Glutamatergic neuron (in vitro differentiated cells): ENCODE data around the gene RBM18. TPM values are rescaled to one million over a fixed set of nuclear protein-coding genes. Genes with fewer than 3 reads are reported as not detected.
A peak's percentile ranks its signal among the peaks of the same experiment; 100 is the strongest.

Experiments
- DNase-seq: peaks from one replicate; pipeline ENCODE4 v3.0.0; 2022
- H3K27ac Mint-ChIP-seq: one replicate; pipeline ENCODE4 v1.8.0; 2020; ENCODE audit warnings: mild to moderate bottlenecking, mixed read lengths, inconsistent platforms; ENCODE audit not compliant: unreplicated experiment
- H3K27me3 Mint-ChIP-seq: one replicate; pipeline ENCODE4 v1.8.0; 2020; ENCODE audit warnings: mild to moderate bottlenecking, moderate library complexity, mixed read lengths, inconsistent platforms; ENCODE audit not compliant: unreplicated experiment
- H3K36me3 Mint-ChIP-seq: one replicate; pipeline ENCODE4 v1.8.0; 2020; ENCODE audit warnings: mild to moderate bottlenecking, mixed read lengths, inconsistent platforms; ENCODE audit not compliant: unreplicated experiment
- H3K4me1 Mint-ChIP-seq: one replicate; pipeline ENCODE4 v1.8.0; 2020; ENCODE audit warnings: mild to moderate bottlenecking, low read depth, mixed read lengths, inconsistent platforms; ENCODE audit not compliant: unreplicated experiment
- H3K4me3 Mint-ChIP-seq: one replicate; pipeline ENCODE4 v1.8.0; 2020; ENCODE audit warnings: mild to moderate bottlenecking, mixed read lengths, inconsistent platforms; ENCODE audit not compliant: unreplicated experiment
- H3K9me3 Mint-ChIP-seq: one replicate; pipeline ENCODE4 v1.8.0; 2020; ENCODE audit warnings: mild to moderate bottlenecking, moderate library complexity, mixed read lengths, inconsistent platforms; ENCODE audit not compliant: unreplicated experiment
- total RNA-seq: library from RNA; stranded (reverse); fragmentation: NEBNext Ultra II Directional; extraction: Animal tissue kit (Norgen Biotek cat#: 25700); gene quantifications from one replicate; pipeline ENCODE4 v1.2.1, GENCODE V29; 2021; ENCODE audit not compliant: unreplicated experiment
- TF ChIP-seq, protein P1 (sequence below): fragments of 200-600 bp; sonication (generic); IDR thresholded peaks from one replicate; pipeline ENCODE4 v1.5.0; 2021; ENCODE audit not compliant: partially characterized antibody, unreplicated experiment

The RBM18 gene
- total RNA-seq, 1 donor from 2014 or later: 27.3 TPM

DNA sequence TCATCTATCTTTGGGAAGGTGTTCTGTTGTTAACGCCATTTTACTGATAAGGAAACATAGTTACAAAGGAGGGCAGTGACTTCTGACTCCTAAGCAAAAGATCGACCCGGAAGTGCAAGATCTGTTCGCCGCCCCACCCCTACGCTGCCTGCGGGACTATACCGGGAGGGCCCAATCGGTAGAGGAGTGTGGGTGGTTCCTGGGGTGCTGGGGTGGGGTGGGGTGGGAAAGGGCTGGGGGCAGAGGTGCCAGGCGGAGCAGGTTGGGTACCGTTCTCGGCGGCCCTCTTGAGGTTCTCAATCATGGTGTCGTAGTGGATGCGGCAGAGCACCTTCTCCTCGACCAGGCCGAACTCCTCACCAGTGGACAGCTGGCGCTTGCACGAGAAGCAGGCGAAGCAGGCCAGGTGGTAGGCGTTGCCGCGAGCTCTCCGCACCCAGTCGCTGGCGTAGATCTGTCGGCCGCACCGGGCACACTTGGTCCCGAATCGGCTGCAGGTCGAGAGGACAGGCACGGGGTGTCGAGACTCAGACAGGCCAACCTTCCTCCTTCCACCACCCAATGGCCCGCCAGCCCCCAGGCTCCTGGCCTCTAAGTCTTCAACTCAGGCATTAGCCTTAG lies 47.7 kb downstream of the RBM18 start:
- no peak for DNase-seq
- Mint-ChIP-seq H3K27ac (no peak overlapping the region), H3K27me3 (peaks cover 42% of the 10 kb centered on the region), H3K4me1 (peaks cover 18% of the 10 kb centered on the region), H3K9me3 (peaks cover 17% of the 10 kb centered on the region), H3K4me3 (no peak overlapping the region), H3K36me3 (peaks cover 10% of the 10 kb centered on the region)
- TF ChIP-seq, protein P1, sequence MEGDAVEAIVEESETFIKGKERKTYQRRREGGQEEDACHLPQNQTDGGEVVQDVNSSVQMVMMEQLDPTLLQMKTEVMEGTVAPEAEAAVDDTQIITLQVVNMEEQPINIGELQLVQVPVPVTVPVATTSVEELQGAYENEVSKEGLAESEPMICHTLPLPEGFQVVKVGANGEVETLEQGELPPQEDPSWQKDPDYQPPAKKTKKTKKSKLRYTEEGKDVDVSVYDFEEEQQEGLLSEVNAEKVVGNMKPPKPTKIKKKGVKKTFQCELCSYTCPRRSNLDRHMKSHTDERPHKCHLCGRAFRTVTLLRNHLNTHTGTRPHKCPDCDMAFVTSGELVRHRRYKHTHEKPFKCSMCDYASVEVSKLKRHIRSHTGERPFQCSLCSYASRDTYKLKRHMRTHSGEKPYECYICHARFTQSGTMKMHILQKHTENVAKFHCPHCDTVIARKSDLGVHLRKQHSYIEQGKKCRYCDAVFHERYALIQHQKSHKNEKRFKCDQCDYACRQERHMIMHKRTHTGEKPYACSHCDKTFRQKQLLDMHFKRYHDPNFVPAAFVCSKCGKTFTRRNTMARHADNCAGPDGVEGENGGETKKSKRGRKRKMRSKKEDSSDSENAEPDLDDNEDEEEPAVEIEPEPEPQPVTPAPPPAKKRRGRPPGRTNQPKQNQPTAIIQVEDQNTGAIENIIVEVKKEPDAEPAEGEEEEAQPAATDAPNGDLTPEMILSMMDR: no peak

DNA sequence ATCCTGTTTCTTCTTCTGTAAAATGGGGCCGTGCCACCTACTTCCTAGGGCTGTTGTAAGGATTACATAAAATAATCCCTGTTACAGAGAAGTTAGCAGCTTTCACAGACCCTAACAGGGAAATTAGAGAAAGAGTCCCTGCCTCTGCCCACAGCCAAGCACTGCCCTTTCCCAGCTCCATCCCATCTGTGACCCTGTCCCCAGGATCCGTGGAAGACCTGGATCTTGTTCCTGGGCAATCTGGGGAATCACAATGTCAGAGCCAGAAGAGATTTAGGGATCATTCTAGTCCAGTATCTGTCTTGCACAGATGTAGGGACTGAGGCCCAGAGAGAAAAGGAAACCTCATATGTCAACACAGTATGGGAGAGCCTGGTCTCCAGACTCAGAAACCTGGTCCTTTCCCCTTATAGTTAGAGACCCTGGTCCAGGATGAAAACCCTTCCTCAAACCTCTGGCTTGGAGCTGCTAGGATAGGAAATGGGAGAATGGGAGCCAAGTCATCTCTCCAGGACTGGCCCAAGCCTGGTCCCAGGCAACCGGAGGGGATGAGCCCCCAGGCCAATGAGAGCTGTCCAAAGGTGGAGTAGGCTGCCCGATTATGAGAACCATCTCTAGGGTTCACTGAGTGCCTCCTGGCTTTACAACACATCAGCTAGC lies 48.4 kb downstream of the RBM18 start:
- Mint-ChIP-seq H3K4me3 (no peak overlapping the region), H3K27me3 (peaks cover 42% of the 10 kb centered on the region)

DNA sequence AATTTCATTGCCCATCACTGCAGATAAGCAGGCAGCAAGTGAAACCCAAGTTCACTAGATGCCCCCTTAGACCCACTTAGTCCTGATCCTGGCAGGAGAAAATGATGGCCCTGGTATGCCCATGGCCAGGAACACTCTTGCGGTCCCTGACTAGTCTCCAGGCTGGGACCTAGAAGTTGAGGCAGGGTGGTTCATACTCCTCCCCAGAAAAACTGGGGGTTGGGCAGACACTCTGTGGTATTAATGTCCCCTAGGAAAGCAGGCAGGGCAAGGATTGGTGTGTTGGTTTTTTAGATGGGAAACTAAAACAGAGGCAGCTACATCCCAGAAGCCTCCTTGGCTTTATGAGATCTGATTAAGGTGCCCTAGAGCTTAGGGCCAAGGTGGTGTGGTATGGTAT lies 49.0 kb downstream of the RBM18 start:
- no peak for DNase-seq
- TF ChIP-seq, protein P1: no peak
- Mint-ChIP-seq H3K4me3 (no peak overlapping the region), H3K27me3 (peaks cover 41% of the 10 kb centered on the region), H3K36me3 (peaks cover 10% of the 10 kb centered on the region), H3K9me3 (peaks cover 17% of the 10 kb centered on the region), H3K27ac (no peak overlapping the region), H3K4me1 (peaks cover 18% of the 10 kb centered on the region)

More for the DNA sequence above, 48.4 kb downstream of the RBM18 start:
- Mint-ChIP-seq H3K36me3 (peaks cover 10% of the 10 kb centered on the region), H3K27ac (no peak overlapping the region), H3K9me3 (peaks cover 17% of the 10 kb centered on the region), H3K4me1 (peaks cover 18% of the 10 kb centered on the region)
- TF ChIP-seq, protein P1: no peak
- DNase-seq: no peak

DNA sequence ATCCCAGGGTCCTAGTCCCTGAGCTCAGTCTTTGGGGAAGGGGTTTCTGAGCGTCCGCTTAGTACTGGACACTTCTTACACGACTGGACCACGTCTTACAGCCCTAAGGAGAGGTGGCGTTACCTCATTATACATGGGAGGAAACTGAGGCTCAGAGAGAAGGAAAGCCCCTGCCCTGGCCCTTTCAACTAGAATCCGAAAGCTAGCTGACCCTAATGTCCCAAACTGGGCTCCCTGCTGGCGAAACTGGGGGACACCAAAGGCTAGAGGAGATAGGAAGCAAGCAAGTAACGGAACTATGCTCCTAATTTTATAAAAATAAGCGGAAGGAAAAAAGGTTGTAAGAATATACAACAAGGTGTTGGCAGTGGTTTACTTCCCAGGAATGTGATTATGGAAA lies 50.1 kb downstream of the RBM18 start:
- peak overlapping the region; percentile 81 for H3K4me3 Mint-ChIP-seq
- no peak overlapping the region for H3K27ac Mint-ChIP-seq
- peaks cover 17% of the 10 kb centered on the region for H3K9me3 Mint-ChIP-seq
- peaks cover 11% of the 10 kb centered on the region for H3K4me1 Mint-ChIP-seq
- peaks cover 10% of the 10 kb centered on the region for H3K36me3 Mint-ChIP-seq
- peaks cover 33% of the 10 kb centered on the region for H3K27me3 Mint-ChIP-seq
- TF ChIP-seq, protein P1: no peak
- no peak for DNase-seq
